Measurements from ENCODE around the gene GATAD2B.

The GATAD2B gene

GRCh38 chr1:153938996-153939395, 16.2 kb upstream of the GATAD2B start:
- no peak for TF ChIP-seq CTCF (IDR thresholded peaks at IDR 0.05; ENCODE audit: borderline replicate concordance, control extremely low read depth, extremely low read depth, insufficient read depth, missing control alignments)
- in situ Hi-C loops (cut with MboI; ENCODE audit: low sequenced_read_pairs, unreplicated experiment), result no loop called here
- no peak for DNase-seq (ENCODE audit: low spot score)

GRCh38 chr1:153937331-153937730, 14.6 kb upstream of the GATAD2B start:
- in situ Hi-C loops (cut with MboI; ENCODE audit: low sequenced_read_pairs, unreplicated experiment), result no loop called here
- no peak for DNase-seq (ENCODE audit: low spot score)
- TF ChIP-seq CTCF (IDR thresholded peaks at IDR 0.05; ENCODE audit: borderline replicate concordance, control extremely low read depth, extremely low read depth, insufficient read depth, missing control alignments), result no peak

GRCh38 chr1:153936011-153936802, 13.4 kb upstream of the GATAD2B start:
- in situ Hi-C loops (cut with MboI; ENCODE audit: low sequenced_read_pairs, unreplicated experiment), result no loop called here
- no peak for TF ChIP-seq CTCF (IDR thresholded peaks at IDR 0.05; ENCODE audit: borderline replicate concordance, control extremely low read depth, extremely low read depth, insufficient read depth, missing control alignments)
- no peak for DNase-seq (ENCODE audit: low spot score)

- no peak for TF ChIP-seq CTCF (IDR thresholded peaks at IDR 0.05; ENCODE audit: borderline replicate concordance, control extremely low read depth, extremely low read depth, insufficient read depth, missing control alignments)
- in situ Hi-C loops (cut with MboI; ENCODE audit: low sequenced_read_pairs, unreplicated experiment), result no loop called here
- DNase-seq (ENCODE audit: low spot score), result no peak
These were observed 12.0 kb upstream of the GATAD2B start for GRCh38 chr1:153934746-153935145.

GRCh38 chr1:153933955-153934354, 11.2 kb upstream of the GATAD2B start:
- in situ Hi-C loops (cut with MboI; ENCODE audit: low sequenced_read_pairs, unreplicated experiment), result no loop called here
- TF ChIP-seq CTCF (IDR thresholded peaks at IDR 0.05; ENCODE audit: borderline replicate concordance, control extremely low read depth, extremely low read depth, insufficient read depth, missing control alignments), result no peak
- no peak for DNase-seq (ENCODE audit: low spot score)

GRCh38 chr1:153933430-153933829, 10.7 kb upstream of the GATAD2B start:
- DNase-seq (ENCODE audit: low spot score), result no peak
- TF ChIP-seq CTCF (IDR thresholded peaks at IDR 0.05; ENCODE audit: borderline replicate concordance, control extremely low read depth, extremely low read depth, insufficient read depth, missing control alignments), result no peak
- in situ Hi-C loops (cut with MboI; ENCODE audit: low sequenced_read_pairs, unreplicated experiment), result no loop called here

Data from GM13976 (cell line).